B cell (primary cell): ENCODE results near the gene ZNF346. TPM values are rescaled to one million over a fixed set of nuclear protein-coding genes. Genes with fewer than 3 reads are reported as not detected.

Source experiments
- ATAC-seq: fragments of 200-7000 bp; cut with Tn5 transposase; one replicate; pipeline ENCODE4 v1.10.0; 2021; ENCODE audit warnings: low read depth, mild to moderate bottlenecking, moderate number of reproducible peaks, moderate library complexity
- CTCF ChIA-PET: fragments of 350-600 bp; sonication (Branson Sonifier 250); formaldehyde crosslinking; loops from one replicate; lab custom pipeline; 2021; ENCODE audit warnings: antibody characterized with exemption, inconsistent platforms; lab: Charles Lee
- POLR2A ChIA-PET: fragments of 350-600 bp; sonication (Branson Sonifier 250); formaldehyde crosslinking; loops from one replicate; lab custom pipeline; 2021; ENCODE audit warnings: antibody characterized with exemption; lab: Charles Lee
- DNase-seq: peaks from one replicate; pipeline ENCODE4 v3.0.0; 2013
- H2AFZ ChIP-seq: 2 replicates; pipeline ENCODE4 v1.6.1; 2012; ENCODE audit warnings: mild to moderate bottlenecking, low read depth, low read length; ENCODE audit not compliant: insufficient read depth, poor library complexity, severe bottlenecking
- H3K27ac ChIP-seq, 2 donors: 1 replicate in 1 of 2; 2 replicates in 1 of 2; pipeline ENCODE4 v1.5.1; 2012 to 2013; ENCODE audit warnings: low read length in 2 of 2, mild to moderate bottlenecking in 2 of 2, moderate library complexity in 1 of 2
- H3K27me3 ChIP-seq, 4 experiments: fragments of 200-600 bp in 1 of 4; sonication (generic) in 1 of 4; replicated peaks in 1 of 4; 1 replicate in 2 of 4; 2 replicates in 2 of 4; pipeline versions ENCODE4 v1.6.1 to v1.7.0; 2013 to 2016; ENCODE audit warnings: low read length in 3 of 4, mild to moderate bottlenecking in 2 of 4, mixed read lengths in 1 of 4, moderate library complexity in 1 of 4; ENCODE audit not compliant: insufficient read depth in 4 of 4, control insufficient read depth in 3 of 4; ENCODE audit errors: control extremely low read depth in 1 of 4
- H3K36me3 ChIP-seq, 2 experiments: replicated peaks in 1 of 2; 1 replicate in 1 of 2; 2 replicates in 1 of 2; pipeline versions ENCODE4 v1.6.1 to v1.7.1; 2013; ENCODE audit warnings: low read length in 1 of 2; ENCODE audit not compliant: insufficient read depth in 2 of 2, control insufficient read depth in 1 of 2; ENCODE audit errors: control extremely low read depth in 1 of 2, extremely low read depth in 1 of 2
- H3K4me1 ChIP-seq, 2 donors: fragments of 200-600 bp in 1 of 2; sonication (generic) in 1 of 2; 1 replicate in 1 of 2; 2 replicates in 1 of 2; pipeline versions ENCODE4 v1.5.1 to v1.6.1; 2013 to 2017; ENCODE audit warnings: low read length in 2 of 2; ENCODE audit not compliant: control insufficient read depth in 2 of 2, insufficient read depth in 2 of 2
- H3K4me2 ChIP-seq: replicated peaks from 2 replicates; pipeline ENCODE3; 2012; ENCODE audit warnings: mild to moderate bottlenecking, low read depth, low read length; ENCODE audit not compliant: poor library complexity, severe bottlenecking
- H3K4me3 ChIP-seq, 5 experiments: fragments of 200-600 bp in 1 of 5; sonication (generic) in 1 of 5; 1 replicate in 3 of 5; 2 replicates in 2 of 5; pipeline versions ENCODE4 v1.5.1 to v1.7.0; 2011 to 2016; ENCODE audit warnings: low read length in 4 of 5, mild to moderate bottlenecking in 4 of 5, low read depth in 2 of 5, control low read depth in 1 of 5, moderate library complexity in 1 of 5; ENCODE audit not compliant: insufficient read depth in 1 of 5; ENCODE audit errors: control extremely low read depth in 1 of 5, extremely low read depth in 1 of 5
- H3K79me2 ChIP-seq: fragments of 200-600 bp; sonication (generic); one replicate; pipeline ENCODE4 v1.6.0; 2016; ENCODE audit warnings: low read length; ENCODE audit not compliant: control insufficient read depth, insufficient read depth
- H3K9ac ChIP-seq: fragments of 200-600 bp; sonication (generic); 2 replicates; pipeline ENCODE4 v1.6.1; 2017; ENCODE audit warnings: mild to moderate bottlenecking, low read length, moderate library complexity
- H3K9me3 ChIP-seq, 3 donors: one replicate each; pipeline versions ENCODE4 v1.6.1 to v1.7.1; 2013; ENCODE audit warnings: low read length in 2 of 3; ENCODE audit not compliant: control insufficient read depth in 2 of 3, insufficient read depth in 1 of 3; ENCODE audit errors: control extremely low read depth in 1 of 3
- H4K20me1 ChIP-seq: 2 replicates; pipeline ENCODE4 v1.6.0; 2012; ENCODE audit warnings: mild to moderate bottlenecking, low read length; ENCODE audit not compliant: insufficient read depth, control insufficient read depth, poor library complexity, severe bottlenecking
- H3K27ac Mint-ChIP-seq: one replicate; pipeline ENCODE4 v1.8.0; 2021; ENCODE audit warnings: mixed read lengths
- H3K27me3 Mint-ChIP-seq: one replicate; pipeline ENCODE4 v1.8.0; 2021; ENCODE audit warnings: mixed read lengths
- H3K4me1 Mint-ChIP-seq: one replicate; pipeline ENCODE4 v1.8.0; 2021; ENCODE audit warnings: mixed read lengths
- H3K4me3 Mint-ChIP-seq: one replicate; pipeline ENCODE4 v1.8.0; 2021; ENCODE audit warnings: mixed read lengths
- H3K9me3 Mint-ChIP-seq: one replicate; pipeline ENCODE4 v1.8.0; 2022; ENCODE audit warnings: mixed read lengths; ENCODE audit not compliant: insufficient read depth
- EZH2 ChIP-seq: IDR thresholded peaks from 2 replicates; pipeline ENCODE4 v1.6.1; 2012; ENCODE audit warnings: borderline replicate concordance, low read depth, mild to moderate bottlenecking, moderate library complexity, low read length; ENCODE audit not compliant: insufficient read depth, poor library complexity, severe bottlenecking
- WGBS: methylation state at CpG from one replicate; pipeline ENCODE4 v1.1.5; 2013; ENCODE audit warnings: missing lambda C conversion rate; ENCODE audit not compliant: insufficient coverage; 5-methylcytosine and 5-hydroxymethylcytosine counted together
- intact Hi-C: fragments of 100-400 bp; cut with micrococcal nuclease; formaldehyde crosslinking; loops from one replicate; pipeline ENCODE4 v1.10.0; 2022
- polyA plus RNA-seq: library from polyadenylated mRNA; depleted of rRNA; stranded (reverse); fragments of >200 nt; gene quantifications from 2 replicates; pipeline ENCODE4 v1.2.3, GENCODE V29; 2012
- total RNA-seq, 2 donors: library from RNA; stranded (reverse); fragments of 120-200 nt in 1 of 2; gene quantifications; 1 replicate in 1 of 2; 2 replicates in 1 of 2; pipeline versions ENCODE4 v1.2.3 to v1.2.4, GENCODE V29; 2013 to 2022
- TF ChIP-seq, protein P1 (sequence below): fragments of 200-600 bp; IDR thresholded peaks from one replicate; pipeline ENCODE4 v1.8.0; 2022; ENCODE audit warnings: antibody characterized with exemption, mild to moderate bottlenecking

The ZNF346 gene
- total and polyA plus RNA-seq, 2 donors (not counting 1 experiment from before 2014, with no cell fraction given): 20.2 to 38.4 TPM

DNA sequence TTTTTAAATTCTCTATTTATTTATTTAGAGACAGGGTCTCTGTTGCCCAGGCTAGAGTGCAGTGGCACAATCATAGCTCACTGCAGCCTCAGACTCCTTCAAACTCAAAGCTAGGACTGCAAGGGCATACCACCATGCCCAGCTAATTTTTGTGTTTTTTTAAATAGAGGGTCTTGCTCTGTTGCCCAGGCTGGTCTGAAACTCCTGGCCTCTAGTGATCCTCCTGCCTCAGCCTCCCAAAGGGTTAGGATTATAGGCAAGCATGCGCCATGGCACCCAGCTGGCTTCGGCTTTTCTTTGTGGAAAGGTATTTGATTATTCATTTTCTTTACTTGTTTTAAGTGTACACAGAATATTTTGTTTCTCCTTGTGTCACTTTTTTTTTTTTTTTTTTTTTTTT lies 5.2 kb downstream of the ZNF346 start:
- intact Hi-C loops: no loop called here
- Histone ChIP-seq H3K9ac (no peak overlapping the region), H3K4me2 (no peak overlapping the region), H3K4me1 (peaks cover 8 to 11% of the 10 kb centered on the region in 2 donors), H3K9me3 (peaks cover 0 to 8% (median 1%) of the 10 kb centered on the region in 3 donors), H3K36me3 (peaks cover 7 to 8% of the 10 kb centered on the region in 2 experiments), H3K27ac (no peak overlapping the region), H3K79me2 (peaks cover 64% of the 10 kb centered on the region), H3K27me3 (no peaks in the 10 kb centered on the region), H3K4me3 (no peak overlapping the region), H2AFZ (no peak overlapping the region), H4K20me1 (no peaks in the 10 kb centered on the region)
- TF ChIP-seq EZH2: no peak
- TF ChIP-seq, protein P1, sequence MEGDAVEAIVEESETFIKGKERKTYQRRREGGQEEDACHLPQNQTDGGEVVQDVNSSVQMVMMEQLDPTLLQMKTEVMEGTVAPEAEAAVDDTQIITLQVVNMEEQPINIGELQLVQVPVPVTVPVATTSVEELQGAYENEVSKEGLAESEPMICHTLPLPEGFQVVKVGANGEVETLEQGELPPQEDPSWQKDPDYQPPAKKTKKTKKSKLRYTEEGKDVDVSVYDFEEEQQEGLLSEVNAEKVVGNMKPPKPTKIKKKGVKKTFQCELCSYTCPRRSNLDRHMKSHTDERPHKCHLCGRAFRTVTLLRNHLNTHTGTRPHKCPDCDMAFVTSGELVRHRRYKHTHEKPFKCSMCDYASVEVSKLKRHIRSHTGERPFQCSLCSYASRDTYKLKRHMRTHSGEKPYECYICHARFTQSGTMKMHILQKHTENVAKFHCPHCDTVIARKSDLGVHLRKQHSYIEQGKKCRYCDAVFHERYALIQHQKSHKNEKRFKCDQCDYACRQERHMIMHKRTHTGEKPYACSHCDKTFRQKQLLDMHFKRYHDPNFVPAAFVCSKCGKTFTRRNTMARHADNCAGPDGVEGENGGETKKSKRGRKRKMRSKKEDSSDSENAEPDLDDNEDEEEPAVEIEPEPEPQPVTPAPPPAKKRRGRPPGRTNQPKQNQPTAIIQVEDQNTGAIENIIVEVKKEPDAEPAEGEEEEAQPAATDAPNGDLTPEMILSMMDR: no peak
- Mint-ChIP-seq H3K4me3 (no peak overlapping the region), H3K27ac (no peak overlapping the region), H3K9me3 (peaks cover 5% of the 10 kb centered on the region), H3K4me1 (peaks cover 26% of the 10 kb centered on the region), H3K27me3 (no peaks in the 10 kb centered on the region)
- POLR2A ChIA-PET: interaction anchor here (0.6 kb wide), 2 partner anchors 22 to 41 kb away, joined by 3 to 4 read pairs; no protein-coding TSS in a partner anchor
- CTCF ChIA-PET: interaction anchor here (1.7 kb wide), 1 partner anchor 22 kb away, joined by 5 read pairs; no protein-coding TSS in a partner anchor
- WGBS: no CpG with 5 or more reads among the region's 2 CpGs
- no peak for ATAC-seq
- no peak for DNase-seq

DNA sequence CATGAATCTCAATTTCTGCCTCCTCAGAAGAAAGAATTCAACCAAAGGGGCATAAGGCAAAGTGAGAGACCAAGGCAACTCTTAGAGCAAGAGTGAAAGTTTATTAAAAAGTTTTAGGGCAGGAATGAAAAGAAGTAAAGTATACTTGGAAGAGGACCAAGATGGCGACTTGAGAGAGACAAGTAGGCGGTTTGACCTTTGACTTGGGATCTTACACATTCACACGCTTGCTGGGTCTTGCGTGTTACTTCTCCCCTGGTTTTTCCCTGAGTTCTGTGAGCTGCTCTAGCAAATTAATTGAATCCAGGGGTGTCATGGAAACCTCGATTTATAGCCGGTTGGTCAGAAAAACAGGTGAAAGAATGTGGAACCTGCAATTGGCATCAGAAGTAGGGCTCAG lies 7.0 kb downstream of the ZNF346 start:
- H3K79me2 ChIP-seq: peaks cover 71% of the 10 kb centered on the region
- CTCF ChIA-PET: no interaction called here
- H3K27me3 Mint-ChIP-seq: no peaks in the 10 kb centered on the region
- intact Hi-C loops: no loop called here
- no peaks in the 10 kb centered on the region for H3K27me3 ChIP-seq
- H3K9me3 ChIP-seq: peaks cover 0 to 8% (median 1%) of the 10 kb centered on the region in 3 donors
- H3K4me1 Mint-ChIP-seq: peaks cover 14% of the 10 kb centered on the region
- peaks cover 0 to 2% of the 10 kb centered on the region in 2 donors for H3K4me1 ChIP-seq
- WGBS: 97% methylated on average over 6 of the region's 6 CpGs
- H3K4me2 ChIP-seq: no peak overlapping the region
- H4K20me1 ChIP-seq: peaks cover 3% of the 10 kb centered on the region
- POLR2A ChIA-PET: no interaction called here
- H3K4me3 ChIP-seq: no peak overlapping the region
- H3K4me3 Mint-ChIP-seq: no peak overlapping the region
- H3K27ac Mint-ChIP-seq: no peak overlapping the region
- no peak overlapping the region for H3K9ac ChIP-seq
- H3K9me3 Mint-ChIP-seq: peaks cover 5% of the 10 kb centered on the region
- ATAC-seq (no peak), DNase-seq (no peak)
- TF ChIP-seq, protein P1: no peak
- TF ChIP-seq EZH2: no peak
- H2AFZ ChIP-seq: no peak overlapping the region
- H3K36me3 ChIP-seq: peaks cover 7 to 9% of the 10 kb centered on the region in 2 experiments
- H3K27ac ChIP-seq: no peak overlapping the region
